HG03196 (cell line): Measurements from ENCODE around the gene CNPY1.
"Not testable (repeated sequence)": the region's sequence is repeated elsewhere in the genome, so short reads cannot be mapped to it uniquely, and the experiment has no call there.

ENCODE experiments used
- ATAC-seq: cut with Tn5 transposase; IDR thresholded peaks from one replicate; pipeline ENCODE4 v1.9.1; 2021; ENCODE audit not compliant: unreplicated experiment

CNPY1 gene

DNA sequence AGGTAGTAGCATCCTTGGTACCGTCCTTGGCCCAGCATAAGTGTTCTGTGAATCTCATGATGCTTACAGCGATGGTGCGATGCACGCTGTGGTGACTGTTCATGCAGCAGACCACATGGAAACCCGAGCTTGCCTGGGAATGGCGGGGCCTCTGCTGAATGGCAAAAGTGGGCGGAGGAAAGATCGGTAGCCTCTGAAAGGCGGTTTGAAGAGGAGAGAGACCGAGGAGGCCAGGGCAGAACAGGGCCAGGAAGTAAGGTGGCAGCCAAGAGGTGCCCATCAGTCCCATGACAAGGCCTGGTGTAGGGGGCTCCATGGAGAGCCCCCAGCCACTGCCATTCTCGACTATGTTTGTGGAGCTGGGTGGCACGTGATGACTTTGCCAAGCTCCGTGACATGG is 33.2 kb upstream of the CNPY1 start:
- no peak for ATAC-seq

- no peak for ATAC-seq
These were observed 31.7 kb upstream of the CNPY1 start for GRCh38 chr7:155578016-155578415.

GRCh38 chr7:155577509-155577905 is 31.1 kb upstream of the CNPY1 start:
- no peak for ATAC-seq

GRCh38 chr7:155576900-155577508 is 30.6 kb upstream of the CNPY1 start:
- no peak for ATAC-seq

DNA sequence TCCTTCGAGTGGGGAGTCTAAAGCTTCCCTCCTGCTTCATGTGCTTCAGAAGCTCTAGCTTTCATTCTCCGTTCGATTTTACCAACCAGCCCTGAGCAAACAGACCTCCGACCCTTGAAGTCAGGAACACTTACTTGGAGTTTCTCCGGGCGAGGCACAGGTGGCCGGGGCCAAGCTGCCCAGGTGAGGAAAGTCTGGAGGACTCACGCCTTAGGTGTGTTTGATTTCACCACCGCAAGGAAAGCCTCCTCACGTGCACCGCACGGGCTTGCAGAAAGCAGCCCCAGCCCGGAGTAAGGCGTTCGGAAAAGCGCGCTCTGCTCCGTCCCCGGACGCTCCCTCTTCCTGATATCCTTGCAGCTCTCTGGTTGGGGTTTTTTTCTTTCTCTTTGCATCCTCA is 30.1 kb upstream of the CNPY1 start:
- no peak for ATAC-seq

DNA sequence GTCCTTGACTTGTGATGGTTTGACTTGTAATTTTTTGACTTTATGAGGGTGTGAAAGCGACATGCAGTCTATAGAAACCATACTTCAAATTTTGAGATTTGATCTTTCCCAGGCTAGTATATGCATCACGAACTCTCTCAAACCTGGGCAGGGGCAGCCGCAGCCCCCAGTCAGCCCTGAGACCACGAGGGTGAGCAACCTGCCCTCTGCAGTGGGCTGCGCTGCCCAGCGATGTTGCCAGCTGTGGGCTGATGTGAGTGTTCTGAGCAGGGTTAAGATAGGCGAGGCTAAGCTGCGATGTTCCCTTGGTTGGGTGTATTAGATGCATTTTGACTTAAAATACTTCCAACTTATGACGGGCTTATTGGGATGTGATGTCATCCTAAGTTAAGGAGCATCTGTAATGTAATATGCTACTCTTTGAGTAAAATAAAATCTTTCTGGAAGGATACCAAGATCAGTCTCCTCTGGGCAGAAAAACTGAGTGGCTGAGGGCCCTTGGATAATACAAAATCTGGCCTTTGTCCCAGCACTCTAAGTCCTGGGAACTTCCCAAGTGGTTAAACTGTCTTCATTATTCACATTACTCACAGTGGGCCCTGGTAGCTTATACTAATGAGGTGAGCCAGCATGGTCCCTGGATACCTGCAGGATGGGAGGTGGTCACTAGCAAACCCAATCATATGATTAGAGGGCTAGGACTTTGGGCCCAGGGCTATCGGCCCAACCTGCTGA is 28.4 kb upstream of the CNPY1 start:
- ATAC-seq = no peak

DNA sequence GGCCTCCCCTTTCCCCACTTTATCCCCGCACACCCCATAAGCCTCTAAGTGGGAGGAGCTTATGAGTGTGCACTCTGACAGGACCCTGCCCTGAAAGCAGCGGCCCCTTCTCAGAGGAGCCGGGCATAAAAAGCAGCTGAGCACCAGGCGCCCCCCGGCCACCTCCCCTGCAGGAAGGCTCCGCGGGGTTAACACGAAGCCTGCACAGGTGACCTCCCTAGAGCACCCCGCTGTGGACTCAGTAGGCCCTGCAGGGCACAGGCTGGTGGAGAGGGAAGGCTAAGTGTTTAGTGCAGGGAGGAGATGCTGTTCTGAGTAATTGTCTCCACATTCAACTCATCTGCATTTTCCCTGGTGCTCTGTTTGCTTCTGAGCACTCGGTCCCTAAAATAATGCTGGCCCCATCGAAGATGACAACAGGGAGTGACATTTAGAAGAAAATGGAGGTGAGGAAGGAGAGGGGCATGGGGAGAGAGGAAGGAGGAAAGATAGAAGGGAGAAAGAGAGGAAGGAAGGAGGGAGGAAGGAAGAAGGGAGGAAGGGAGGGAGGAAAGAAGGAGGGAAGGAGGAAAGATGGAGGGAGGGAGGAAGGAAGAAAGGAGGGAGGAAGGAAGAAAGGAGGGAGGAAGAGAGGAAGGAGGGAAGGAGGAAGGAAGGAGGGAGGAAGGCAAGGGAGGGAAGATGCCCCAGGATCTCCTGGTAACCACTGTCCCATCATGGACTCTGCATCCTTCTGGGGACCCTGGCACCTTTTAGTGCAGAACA is 25.4 kb upstream of the CNPY1 start:
- ATAC-seq = no peak

DNA sequence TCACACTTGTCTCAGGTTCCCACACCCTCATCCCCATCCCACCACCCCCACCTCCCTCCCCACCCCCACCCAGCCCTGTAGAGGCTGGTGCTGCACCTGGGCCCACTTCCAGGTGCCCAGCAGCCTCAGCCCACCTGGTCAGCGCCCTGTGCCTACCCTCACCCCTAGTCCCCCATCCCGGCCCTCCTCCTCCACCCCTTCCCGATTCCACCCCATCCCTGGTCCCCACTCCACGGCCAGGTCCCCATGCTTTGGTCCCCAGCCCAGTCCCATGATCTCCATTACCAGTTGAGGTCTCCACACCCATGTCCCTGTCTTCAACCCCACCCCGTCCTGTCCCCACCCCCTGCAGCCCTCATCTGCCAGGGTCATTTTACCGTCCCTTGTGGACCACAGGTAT is 24.6 kb upstream of the CNPY1 start:
- ATAC-seq = no peak

- no peak for ATAC-seq
These were observed 24.0 kb upstream of the CNPY1 start for GRCh38 chr7:155570171-155570958.

GRCh38 chr7:155569681-155570080 is 23.3 kb upstream of the CNPY1 start:
- ATAC-seq = no peak

DNA sequence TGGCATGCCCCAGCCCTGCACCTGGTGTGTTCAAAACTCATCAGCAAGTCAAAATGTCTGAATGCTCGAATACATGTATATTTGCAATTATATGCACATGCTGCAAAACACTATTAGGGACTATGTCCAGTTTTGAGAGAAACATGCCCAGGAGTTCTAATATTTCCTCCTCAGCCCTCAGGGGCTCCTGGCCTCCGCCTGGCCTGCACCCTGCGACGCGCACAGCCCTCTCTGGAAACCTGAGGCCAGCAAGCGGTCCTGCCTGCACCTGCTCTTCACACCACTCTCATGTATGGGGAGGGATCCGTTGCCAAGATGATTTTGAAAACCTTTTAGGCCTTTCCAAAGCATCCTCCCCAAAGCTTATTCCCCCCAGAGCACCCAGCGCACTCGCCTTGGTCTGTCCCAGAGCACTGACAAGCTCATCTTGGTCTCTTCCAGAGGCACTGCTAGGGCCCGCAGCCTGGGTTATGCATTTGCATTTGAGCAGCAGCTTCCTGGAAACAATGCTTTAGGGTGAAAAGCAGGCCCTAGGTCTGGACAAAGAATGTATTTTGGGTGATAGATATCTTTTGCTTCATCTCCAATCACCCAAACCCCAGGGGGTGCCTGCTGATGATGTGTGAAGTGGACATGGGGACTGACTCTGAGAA is 22.6 kb upstream of the CNPY1 start:
- no peak for ATAC-seq

- ATAC-seq = no peak
These were observed 21.9 kb upstream of the CNPY1 start for GRCh38 chr7:155568333-155568660.

GRCh38 chr7:155567646-155568332 is 21.4 kb upstream of the CNPY1 start:
- no peak for ATAC-seq

DNA sequence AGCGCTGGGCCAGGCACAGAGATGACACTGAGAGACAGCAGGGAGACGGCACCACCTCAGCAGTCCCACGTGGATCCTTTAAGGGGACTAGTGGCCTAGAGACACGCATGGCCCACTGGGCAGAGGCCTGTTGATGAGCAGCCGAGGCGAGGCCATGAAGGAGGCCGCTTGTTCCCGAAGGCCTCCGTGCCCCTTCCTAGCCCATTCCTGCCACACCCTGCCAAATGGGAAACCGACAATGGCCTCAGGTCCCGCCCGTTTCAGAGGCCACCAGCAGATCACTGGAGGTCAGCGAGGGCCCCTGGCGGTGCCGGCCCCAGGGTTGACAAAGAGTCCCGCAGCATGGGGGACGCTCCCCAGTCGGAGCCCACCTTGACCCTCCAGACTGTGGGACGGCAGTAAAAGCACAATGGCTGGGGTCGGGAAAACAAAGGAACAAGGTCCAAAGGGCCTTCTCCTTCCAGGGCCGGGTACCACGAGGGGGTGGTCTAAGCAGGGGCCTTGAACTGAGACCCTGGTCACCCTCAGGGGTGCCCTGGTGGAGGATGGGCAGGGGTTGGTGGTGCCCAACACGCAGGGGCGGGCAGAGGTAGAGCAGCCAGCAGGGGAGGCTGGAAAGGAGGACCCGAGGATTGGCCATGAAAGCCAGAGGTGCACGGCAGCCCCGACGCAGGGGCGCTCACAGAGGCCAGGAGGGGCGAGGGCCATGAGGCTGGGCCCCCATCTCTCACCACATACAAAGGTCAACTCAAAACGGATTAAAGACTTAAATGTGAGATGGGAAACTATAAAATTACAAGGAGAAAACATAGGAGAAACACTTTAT is 19.9 kb upstream of the CNPY1 start:
- ATAC-seq = no peak

DNA sequence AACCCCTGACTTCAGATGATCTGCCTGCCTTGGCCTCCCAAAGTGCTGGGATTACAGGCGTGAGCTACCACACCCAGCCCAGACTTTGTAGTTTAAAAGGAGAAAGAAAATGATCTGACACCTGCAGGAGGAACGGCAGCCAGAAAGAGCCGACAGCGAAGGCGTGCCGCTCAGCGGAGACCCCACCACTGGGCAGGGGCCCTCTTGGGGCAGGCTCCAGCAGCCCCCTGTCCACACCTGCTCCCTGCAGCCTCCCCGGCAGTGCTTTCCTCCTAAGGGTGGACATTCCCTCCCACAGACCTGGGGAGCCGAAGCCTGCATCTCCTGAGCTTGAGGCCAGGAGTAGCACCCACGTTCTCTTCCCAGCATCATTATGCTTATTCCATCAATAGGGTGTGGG is 19.2 kb upstream of the CNPY1 start:
- no peak for ATAC-seq

DNA sequence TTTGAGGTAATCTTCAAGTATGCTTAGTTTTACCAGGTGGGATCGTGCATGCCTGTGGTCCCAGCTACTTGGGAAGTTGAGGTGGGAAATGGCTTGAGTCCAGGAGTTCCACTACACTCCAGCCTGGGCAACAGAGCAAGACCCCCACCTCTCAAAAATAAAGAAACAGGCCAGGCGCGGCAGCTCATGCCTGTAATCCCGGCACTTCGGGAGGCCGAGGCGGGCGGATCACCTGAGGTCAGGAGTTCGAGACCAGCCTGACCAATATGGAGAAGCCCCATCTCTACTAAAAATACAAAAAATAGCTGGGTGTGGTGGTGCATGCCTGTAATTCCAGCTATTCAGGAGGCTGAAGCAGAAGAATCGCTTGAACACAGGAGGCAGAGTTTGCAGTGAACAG is 16.6 kb upstream of the CNPY1 start:
- not testable (repeated sequence) for ATAC-seq

DNA sequence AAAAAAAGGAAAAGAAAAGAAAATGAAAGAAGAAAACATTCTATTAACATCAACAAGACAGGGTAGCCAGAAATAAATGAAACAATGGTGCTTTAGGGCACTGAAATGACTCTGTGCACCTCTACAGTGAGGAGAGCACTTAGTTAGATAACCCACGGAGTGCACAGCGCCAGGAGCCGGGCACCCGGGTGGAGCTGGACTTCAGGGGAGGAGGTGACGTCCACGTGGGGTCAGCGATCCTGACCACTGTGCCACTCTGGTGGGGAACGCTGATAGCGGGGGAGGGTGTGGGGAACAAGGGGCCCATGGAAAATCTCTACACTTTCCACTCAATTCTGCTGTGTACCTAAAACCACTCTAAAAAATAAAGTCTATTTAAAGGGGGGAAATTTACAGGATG is 15.7 kb upstream of the CNPY1 start:
- no peak for ATAC-seq

- no peak for ATAC-seq
These were observed 14.8 kb upstream of the CNPY1 start for GRCh38 chr7:155560982-155561686.
